Activated T-cell treated with anti-CD3 and anti-CD28 coated beads, Interleukin-2, amount 50 U/mL, for 24 hours (primary cell): ENCODE results near the gene HEY2.

Source experiments
- DNase-seq: peaks from one replicate; pipeline ENCODE4 v3.0.0-alpha.2; 2020
- H3K27ac Mint-ChIP-seq: 2 replicates; pipeline ENCODE4 v1.8.0; 2020; ENCODE audit warnings: mild to moderate bottlenecking, mixed read lengths
- H3K27me3 Mint-ChIP-seq: 2 replicates; pipeline ENCODE4 v1.8.0; 2020; ENCODE audit warnings: mixed read lengths
- H3K36me3 Mint-ChIP-seq: 2 replicates; pipeline ENCODE4 v1.8.0; 2020; ENCODE audit warnings: low read depth, mixed read lengths
- H3K4me1 Mint-ChIP-seq: 2 replicates; pipeline ENCODE4 v1.8.0; 2020; ENCODE audit warnings: low read depth, mixed read lengths
- H3K4me3 Mint-ChIP-seq: 2 replicates; pipeline ENCODE4 v1.8.0; 2020; ENCODE audit warnings: mild to moderate bottlenecking, moderate library complexity, mixed read lengths
- H3K9me3 Mint-ChIP-seq: 2 replicates; pipeline ENCODE4 v1.8.0; 2020; ENCODE audit warnings: mixed read lengths

The HEY2 gene

DNA sequence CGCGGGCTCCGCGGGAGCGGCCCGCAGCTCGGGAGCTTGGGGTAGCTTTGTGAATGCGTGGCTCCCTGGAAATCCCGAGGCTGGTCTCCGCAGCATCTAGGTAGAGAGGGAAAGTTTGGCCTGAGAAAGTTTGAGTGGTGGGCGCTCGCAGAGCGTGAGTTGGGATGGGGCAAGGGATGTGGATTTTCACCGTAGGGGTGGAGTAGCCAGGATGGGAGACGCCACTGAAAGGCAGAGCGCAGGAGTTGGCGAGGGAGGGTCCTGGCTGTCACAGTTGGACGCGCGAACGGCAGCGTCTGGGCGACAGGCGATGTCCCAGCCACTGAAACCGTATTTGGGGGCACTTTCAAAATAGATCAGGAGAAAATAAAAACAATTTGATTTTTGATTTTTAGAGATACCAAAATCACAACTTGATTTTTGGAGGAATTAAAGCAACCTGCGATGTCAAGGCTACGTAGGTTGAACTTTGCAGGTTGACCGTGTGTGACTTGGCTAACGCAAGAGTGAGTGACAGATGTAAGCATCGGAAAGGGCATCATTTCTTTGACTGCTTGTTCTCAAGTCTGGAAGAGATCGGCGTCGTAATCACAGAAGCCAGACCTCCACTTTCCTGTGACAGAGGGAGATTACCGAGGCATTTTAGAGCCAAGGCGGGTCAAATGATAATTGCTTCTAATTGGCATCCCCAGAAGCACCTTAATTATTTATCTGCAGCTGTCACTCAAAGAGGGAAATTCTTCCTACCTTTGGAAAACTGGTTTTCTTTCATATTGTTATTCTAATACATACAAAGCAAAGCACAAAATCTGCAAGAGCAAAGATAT is 646 bp downstream of the HEY2 start:
- H3K27me3 Mint-ChIP-seq: peaks cover 70% of the 10 kb centered on the region
- peak overlapping the region; percentile 63 for H3K27ac Mint-ChIP-seq
- H3K4me3 Mint-ChIP-seq: peak overlapping the region; percentile 82
- H3K9me3 Mint-ChIP-seq: no peaks in the 10 kb centered on the region
- peaks cover 38% of the 10 kb centered on the region for H3K4me1 Mint-ChIP-seq
- no peak for DNase-seq
- H3K36me3 Mint-ChIP-seq: no peaks in the 10 kb centered on the region

- H3K4me3 Mint-ChIP-seq: peak overlapping the region; percentile 82
- H3K27ac Mint-ChIP-seq: no peak overlapping the region
- H3K27me3 Mint-ChIP-seq: peaks cover 68% of the 10 kb centered on the region
- DNase-seq: no peak
- H3K36me3 Mint-ChIP-seq: no peaks in the 10 kb centered on the region
- peaks cover 38% of the 10 kb centered on the region for H3K4me1 Mint-ChIP-seq
- no peaks in the 10 kb centered on the region for H3K9me3 Mint-ChIP-seq
Measured at GRCh38 chr6:125750692-125751333, 1.4 kb downstream of the HEY2 start.

GRCh38 chr6:125751334-125751916 is 2.0 kb downstream of the HEY2 start:
- no peaks in the 10 kb centered on the region for H3K36me3 Mint-ChIP-seq
- no peak overlapping the region for H3K27ac Mint-ChIP-seq
- no peaks in the 10 kb centered on the region for H3K9me3 Mint-ChIP-seq
- no peak for DNase-seq
- H3K27me3 Mint-ChIP-seq: peaks cover 64% of the 10 kb centered on the region
- peaks cover 34% of the 10 kb centered on the region for H3K4me1 Mint-ChIP-seq
- H3K4me3 Mint-ChIP-seq: no peak overlapping the region

DNA sequence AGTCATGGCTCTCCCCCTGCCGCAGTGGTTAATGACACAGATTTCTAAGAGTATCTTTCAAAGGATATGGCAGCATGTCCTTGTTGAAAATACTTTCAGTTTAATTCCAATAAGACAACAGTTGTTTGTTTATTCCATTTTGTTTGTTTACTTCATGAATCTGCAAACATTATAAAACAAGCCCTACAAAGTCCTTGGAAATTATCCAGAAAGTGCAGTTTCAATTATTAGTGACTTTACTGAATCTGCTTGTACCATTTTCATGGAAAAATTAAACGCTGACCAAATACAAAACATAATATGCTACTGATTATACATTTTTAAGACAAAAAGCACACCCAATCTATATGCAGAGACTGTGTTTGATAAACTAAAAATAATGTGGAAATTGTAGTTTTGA is 3.3 kb downstream of the HEY2 start:
- peaks cover 57% of the 10 kb centered on the region for H3K27me3 Mint-ChIP-seq
- H3K4me1 Mint-ChIP-seq: peaks cover 26% of the 10 kb centered on the region
- DNase-seq: no peak
- H3K36me3 Mint-ChIP-seq: no peaks in the 10 kb centered on the region
- H3K9me3 Mint-ChIP-seq: no peaks in the 10 kb centered on the region
- no peak overlapping the region for H3K4me3 Mint-ChIP-seq
- no peak overlapping the region for H3K27ac Mint-ChIP-seq

GRCh38 chr6:125753218-125753936 is 3.9 kb downstream of the HEY2 start:
- H3K4me3 Mint-ChIP-seq: no peak overlapping the region
- no peak for DNase-seq
- H3K4me1 Mint-ChIP-seq: peaks cover 21% of the 10 kb centered on the region
- peaks cover 51% of the 10 kb centered on the region for H3K27me3 Mint-ChIP-seq
- no peaks in the 10 kb centered on the region for H3K9me3 Mint-ChIP-seq
- no peaks in the 10 kb centered on the region for H3K36me3 Mint-ChIP-seq
- H3K27ac Mint-ChIP-seq: no peak overlapping the region

DNA sequence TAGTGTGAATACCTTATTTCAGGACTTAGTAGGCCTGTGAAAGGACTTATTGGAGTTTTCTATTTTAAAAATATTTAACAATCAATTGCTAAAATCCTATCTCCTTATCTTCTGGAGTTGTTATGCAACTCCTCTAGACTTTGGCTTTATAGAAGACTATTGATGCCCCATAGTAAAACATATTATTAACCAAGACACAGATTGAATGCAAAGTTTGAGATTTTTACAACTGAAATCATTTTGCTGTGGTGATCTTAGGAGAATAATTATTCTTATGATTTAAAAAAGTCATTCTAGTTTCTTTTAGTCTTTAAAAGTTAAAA is 4.5 kb downstream of the HEY2 start:
- H3K27ac Mint-ChIP-seq: no peak overlapping the region
- no peaks in the 10 kb centered on the region for H3K9me3 Mint-ChIP-seq
- peaks cover 16% of the 10 kb centered on the region for H3K4me1 Mint-ChIP-seq
- peaks cover 46% of the 10 kb centered on the region for H3K27me3 Mint-ChIP-seq
- no peak for DNase-seq
- H3K36me3 Mint-ChIP-seq: no peaks in the 10 kb centered on the region
- no peak overlapping the region for H3K4me3 Mint-ChIP-seq

DNA sequence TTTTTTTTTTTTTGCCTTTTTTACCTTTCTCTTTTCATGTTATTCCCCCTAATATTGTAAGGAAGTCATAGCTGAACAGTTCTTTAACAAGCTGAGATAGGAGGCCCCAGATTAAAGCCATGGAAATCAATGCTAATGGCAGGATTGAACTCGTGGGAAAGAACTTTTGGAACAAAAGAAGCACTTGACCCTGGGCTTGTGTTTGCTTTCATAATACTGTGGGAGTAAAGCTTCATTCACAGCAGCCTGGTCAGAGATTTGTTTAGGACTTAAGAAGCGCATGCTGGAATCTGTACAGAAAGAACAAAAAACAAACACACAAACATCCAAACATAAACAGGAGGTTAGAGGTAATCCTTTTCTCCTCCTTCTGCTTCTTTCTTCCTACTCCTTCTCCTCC is 5.1 kb downstream of the HEY2 start:
- Mint-ChIP-seq H3K4me1 (peaks cover 15% of the 10 kb centered on the region), H3K9me3 (no peaks in the 10 kb centered on the region), H3K4me3 (no peak overlapping the region), H3K27ac (no peak overlapping the region), H3K27me3 (peaks cover 52% of the 10 kb centered on the region), H3K36me3 (no peaks in the 10 kb centered on the region)
- DNase-seq: no peak

GRCh38 chr6:125759184-125759902 is 9.9 kb downstream of the HEY2 start:
- Mint-ChIP-seq H3K27me3 (peaks cover 33% of the 10 kb centered on the region), H3K27ac (no peak overlapping the region), H3K4me3 (no peak overlapping the region)

DNA sequence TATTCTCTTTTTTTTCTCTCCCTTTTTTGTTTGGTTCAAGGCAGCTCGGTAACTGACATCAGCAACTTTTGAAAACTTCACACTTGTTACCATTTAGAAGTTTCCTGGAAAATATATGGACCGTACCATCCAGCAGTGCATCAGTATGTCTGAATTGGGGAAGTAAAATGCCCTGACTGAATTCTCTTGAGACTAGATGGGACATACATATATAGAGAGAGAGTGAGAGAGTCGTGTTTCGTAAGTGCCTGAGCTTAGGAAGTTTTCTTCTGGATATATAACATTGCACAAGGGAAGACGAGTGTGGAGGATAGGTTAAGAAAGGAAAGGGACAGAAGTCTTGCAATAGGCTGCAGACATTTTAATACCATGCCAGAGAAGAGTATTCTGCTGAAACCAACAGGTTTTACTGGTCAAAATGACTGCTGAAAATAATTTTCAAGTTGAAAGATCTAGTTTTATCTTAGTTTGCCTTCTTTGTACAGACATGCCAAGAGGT is 10.6 kb downstream of the HEY2 start:
- Mint-ChIP-seq H3K36me3 (no peaks in the 10 kb centered on the region), H3K27me3 (peaks cover 34% of the 10 kb centered on the region), H3K4me1 (no peaks in the 10 kb centered on the region), H3K27ac (no peak overlapping the region), H3K4me3 (no peak overlapping the region), H3K9me3 (no peaks in the 10 kb centered on the region)
- DNase-seq: no peak

More at GRCh38 chr6:125759184-125759902, 9.9 kb downstream of the HEY2 start:
- Mint-ChIP-seq H3K36me3 (no peaks in the 10 kb centered on the region), H3K4me1 (no peaks in the 10 kb centered on the region), H3K9me3 (no peaks in the 10 kb centered on the region)
- DNase-seq: no peak

DNA sequence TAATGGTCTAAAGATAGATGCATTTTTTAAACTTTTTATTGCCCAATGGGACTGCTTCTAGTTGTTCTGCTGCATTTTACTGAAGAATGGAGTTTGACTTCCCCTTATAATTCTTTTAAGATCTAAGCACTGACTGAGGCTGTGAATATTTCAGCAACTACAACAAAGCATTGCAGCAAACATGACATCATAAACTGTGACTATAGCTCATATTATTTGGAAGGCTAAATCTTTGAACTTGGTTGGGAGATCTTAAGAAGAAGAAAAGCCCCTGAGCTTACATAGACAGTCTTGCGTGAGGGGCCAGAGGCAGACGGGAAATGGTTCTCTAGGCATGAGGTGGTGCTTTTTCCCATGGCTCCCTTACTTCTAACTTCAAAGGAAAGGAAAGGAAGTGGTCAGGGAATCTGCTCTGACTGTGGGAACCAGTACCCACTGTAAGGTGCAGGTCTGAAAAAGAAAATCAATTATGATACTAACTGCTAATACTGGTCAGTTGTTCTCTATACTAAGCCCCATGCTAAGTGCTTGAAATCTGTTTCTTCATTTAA is 14.8 kb downstream of the HEY2 start:
- no peaks in the 10 kb centered on the region for H3K36me3 Mint-ChIP-seq
- H3K4me1 Mint-ChIP-seq: no peaks in the 10 kb centered on the region
- no peaks in the 10 kb centered on the region for H3K9me3 Mint-ChIP-seq
- no peak overlapping the region for H3K4me3 Mint-ChIP-seq
- DNase-seq: no peak
- peaks cover 47% of the 10 kb centered on the region for H3K27me3 Mint-ChIP-seq
- no peak overlapping the region for H3K27ac Mint-ChIP-seq

- H3K36me3 Mint-ChIP-seq: no peaks in the 10 kb centered on the region
- H3K4me3 Mint-ChIP-seq: no peak overlapping the region
- H3K4me1 Mint-ChIP-seq: peaks cover 3% of the 10 kb centered on the region
- H3K9me3 Mint-ChIP-seq: no peaks in the 10 kb centered on the region
- H3K27ac Mint-ChIP-seq: no peak overlapping the region
- H3K27me3 Mint-ChIP-seq: peaks cover 37% of the 10 kb centered on the region
- DNase-seq: no peak
Measured at GRCh38 chr6:125765944-125766343, 16.5 kb downstream of the HEY2 start.

DNA sequence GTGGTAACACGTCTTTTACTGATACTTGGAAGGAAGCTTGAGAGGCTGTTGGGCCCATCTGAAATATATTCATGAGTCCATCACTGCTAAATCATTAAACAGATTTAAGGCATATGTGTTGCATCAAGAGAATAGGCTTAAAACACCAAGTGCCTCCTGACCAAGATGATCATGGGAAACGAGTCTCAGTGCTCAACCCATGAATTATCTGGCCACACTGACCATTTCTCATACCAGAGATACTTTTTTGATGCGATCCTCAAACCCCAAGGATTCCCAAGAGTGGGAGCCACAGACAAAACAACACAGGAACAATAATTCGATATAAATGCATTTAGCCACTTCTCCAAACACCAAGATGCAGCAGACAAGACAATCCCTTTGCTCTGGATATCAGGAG is 17.2 kb downstream of the HEY2 start:
- H3K27ac Mint-ChIP-seq: no peak overlapping the region
- H3K36me3 Mint-ChIP-seq: no peaks in the 10 kb centered on the region
- no peaks in the 10 kb centered on the region for H3K9me3 Mint-ChIP-seq
- H3K27me3 Mint-ChIP-seq: peaks cover 34% of the 10 kb centered on the region
- no peak for DNase-seq
- no peak overlapping the region for H3K4me3 Mint-ChIP-seq
- peaks cover 3% of the 10 kb centered on the region for H3K4me1 Mint-ChIP-seq

DNA sequence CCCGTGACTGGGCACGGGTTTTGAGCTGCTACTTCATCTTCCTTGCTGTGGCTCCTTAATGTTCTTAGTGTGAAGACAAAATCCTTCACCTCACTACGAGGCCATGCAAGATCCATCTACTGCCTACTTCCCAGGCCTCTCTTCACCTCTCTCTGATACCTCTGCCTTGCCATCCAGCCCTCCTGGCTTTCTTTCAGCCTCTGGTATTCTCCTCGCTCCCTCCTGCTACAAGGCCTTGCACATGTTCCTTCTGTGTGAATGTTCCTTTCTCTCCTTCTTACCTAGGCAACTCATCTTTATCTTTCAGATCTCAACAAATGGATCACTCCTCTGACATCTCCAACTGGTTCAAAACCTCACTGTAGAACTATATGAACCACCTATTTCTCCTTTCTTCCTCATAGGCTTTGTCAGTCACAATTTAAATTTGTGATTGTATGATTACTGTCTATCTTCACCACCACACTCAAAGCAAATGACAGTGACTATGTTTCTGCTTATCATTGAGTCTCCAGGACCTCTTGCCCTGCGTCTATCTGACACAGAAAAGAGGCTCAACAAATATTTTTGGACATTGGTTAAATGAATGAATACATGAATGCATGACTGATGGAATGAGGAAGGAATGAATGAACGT is 19.8 kb downstream of the HEY2 start:
- H3K4me1 Mint-ChIP-seq: peaks cover 11% of the 10 kb centered on the region
- no peaks in the 10 kb centered on the region for H3K36me3 Mint-ChIP-seq
- peaks cover 28% of the 10 kb centered on the region for H3K27me3 Mint-ChIP-seq
- H3K4me3 Mint-ChIP-seq: no peak overlapping the region
- no peak overlapping the region for H3K27ac Mint-ChIP-seq
- H3K9me3 Mint-ChIP-seq: no peaks in the 10 kb centered on the region
- DNase-seq: no peak
